CD4-positive, alpha-beta T cell treated with Interleukin-4 for 4 hours (primary cell): ENCODE data around the gene PIK3CB.
"Not testable (repeated sequence)": the region's sequence is repeated elsewhere in the genome, so short reads cannot be mapped to it uniquely, and the experiment has no call there.

Experiments
- DNase-seq: peaks from one replicate; pipeline ENCODE4 v3.0.0-alpha.2; 2020

Gene PIK3CB

DNA sequence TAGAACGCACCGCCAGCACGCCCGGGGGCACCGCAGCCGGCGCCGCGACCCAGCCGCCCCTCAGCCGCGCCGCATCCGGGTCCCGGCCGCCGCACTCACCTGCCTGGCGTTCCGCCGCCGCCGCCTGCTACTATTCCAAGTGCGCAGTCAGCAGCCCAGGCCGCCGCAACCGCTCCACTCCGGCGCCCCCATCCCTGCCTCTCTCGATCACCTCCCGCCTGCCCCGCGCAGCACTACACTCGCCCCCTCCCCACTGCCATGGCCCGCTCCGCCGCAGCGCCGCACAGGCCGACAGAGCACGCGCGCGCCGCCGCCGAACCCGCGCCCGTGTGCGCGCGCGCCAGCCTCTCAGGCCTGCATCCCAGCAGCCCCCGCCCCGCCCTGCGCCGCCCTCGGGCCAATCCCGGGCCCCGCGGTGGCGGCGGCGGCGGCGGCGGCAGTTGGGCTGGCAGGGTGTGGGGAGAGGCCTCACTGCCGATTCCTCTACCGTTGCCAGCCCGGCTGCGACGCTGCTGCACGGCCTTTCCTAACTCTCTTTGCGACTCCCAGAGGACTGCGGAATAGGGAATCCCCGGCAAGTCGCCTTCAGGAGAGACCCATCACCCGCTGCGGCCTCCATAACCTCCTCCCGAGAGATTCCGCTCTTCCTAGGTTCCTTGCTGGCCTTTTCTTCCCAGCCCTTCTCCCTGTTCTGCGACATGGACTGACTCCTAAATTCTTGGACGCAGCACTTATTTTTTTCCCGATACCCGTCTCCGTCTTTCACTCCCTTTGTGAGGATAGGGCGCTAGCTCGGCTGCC lies at the start of gene PIK3CB:
Gene PIK3CB, minus strand, starts transcription at position 333 of the 801 bp plus-strand sequence. CDS start 75,585 bp downstream, outside the sequence.
- peak; percentile 85 for DNase-seq

DNA sequence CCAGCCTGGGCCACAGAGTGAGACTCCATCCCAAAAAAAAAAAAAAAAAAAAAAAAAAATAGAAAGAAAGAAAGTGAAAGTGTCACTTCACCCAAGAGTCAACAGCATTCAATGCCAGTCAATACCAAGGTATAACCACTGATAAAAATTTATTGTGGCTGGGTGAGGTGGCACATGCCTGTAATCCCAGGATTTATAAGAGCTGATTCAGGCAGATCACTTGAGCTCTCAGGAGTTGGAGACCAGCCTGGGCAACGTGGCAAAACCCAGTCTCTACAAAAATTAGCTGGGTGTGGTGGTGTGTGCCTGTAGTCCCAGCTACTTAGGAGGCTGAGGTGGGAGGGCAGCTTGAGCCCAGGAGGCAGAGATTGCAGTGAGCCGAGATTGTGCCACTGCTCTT lies 46.5 kb upstream of the PIK3CB start:
- no peak for DNase-seq

DNA sequence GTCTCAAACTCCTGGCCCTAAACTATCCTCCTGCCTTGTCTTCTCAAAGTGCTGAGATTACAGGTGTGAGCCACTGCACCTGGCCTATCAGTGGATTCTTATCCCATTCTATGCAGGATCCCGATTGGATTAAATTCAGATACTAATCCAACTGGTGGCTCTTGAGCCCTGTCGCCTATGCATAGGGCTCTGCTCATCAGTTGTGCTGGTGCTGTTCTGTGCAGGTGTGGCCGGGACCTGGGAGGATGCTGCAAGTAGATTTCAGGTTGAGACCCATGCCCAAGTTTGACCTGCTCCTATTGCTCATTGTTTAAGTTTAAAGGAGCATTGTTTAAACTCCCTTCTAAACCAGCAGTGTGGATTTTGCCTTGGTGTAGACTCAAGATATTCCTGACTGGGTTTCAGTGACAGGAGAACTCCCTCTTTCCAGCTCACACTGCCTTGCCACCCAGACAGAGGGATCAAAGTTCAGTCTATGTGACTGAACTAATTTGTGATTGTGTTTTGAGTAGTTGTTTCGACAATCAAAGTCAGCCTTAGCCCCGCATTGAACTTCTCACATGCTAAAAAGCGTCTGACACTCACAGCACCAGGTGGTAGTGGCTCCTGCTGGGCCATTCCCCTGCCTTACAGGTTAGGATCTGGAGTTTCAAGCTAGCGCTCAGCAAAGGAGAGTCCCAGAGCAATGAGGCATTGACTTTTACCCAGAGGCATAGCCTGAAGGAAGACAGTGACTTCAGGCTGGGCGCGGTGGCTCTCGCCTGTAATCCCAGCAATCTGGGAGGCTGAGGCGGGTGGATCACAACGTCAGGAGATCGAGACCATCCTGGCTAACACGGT lies 45.0 kb upstream of the PIK3CB start:
- no peak for DNase-seq

GRCh38 chr3:138877226-138877625 lies 42.5 kb upstream of the PIK3CB start:
- no peak for DNase-seq

GRCh38 chr3:138875754-138876664 lies 41.3 kb upstream of the PIK3CB start:
- no peak for DNase-seq

DNA sequence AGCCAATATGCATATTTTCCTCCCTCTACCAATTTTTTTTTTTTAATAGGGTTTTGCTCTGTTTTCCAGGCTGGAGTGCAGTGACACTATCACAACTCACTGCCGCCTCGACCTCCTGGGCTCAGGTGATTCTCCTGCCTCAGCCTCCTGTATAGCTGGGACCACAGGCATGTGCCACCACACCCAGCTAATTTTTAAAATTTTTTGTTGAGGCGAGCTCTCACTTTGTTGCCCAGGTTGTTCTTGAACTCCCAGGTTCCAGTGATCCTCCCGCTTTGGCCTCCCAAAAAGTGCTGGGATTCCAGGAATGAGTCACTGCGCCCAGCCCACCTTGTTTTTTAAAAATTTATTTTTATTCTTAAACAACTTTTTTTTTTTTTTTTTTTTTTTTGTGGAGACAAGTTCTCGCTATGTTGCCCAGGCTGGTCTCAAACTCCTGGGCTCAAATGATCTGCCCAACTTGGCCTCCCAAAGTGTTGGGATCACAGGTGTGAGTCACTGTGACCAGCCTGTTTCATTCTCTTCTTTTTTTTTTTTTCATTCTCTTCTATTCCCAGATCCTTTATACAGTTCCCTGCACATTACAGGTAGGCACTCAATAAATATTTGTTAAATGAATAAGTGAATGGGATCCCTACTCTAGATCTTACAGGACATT lies 40.5 kb upstream of the PIK3CB start:
- DNase-seq, result no peak

GRCh38 chr3:138873471-138874278 lies 38.9 kb upstream of the PIK3CB start:
- DNase-seq, result no peak

- DNase-seq, result no peak
Observed at GRCh38 chr3:138872632-138873031, 37.9 kb upstream of the PIK3CB start.

- no peak for DNase-seq
Observed at GRCh38 chr3:138867996-138868395, 33.3 kb upstream of the PIK3CB start.

- DNase-seq, result no peak
Observed at GRCh38 chr3:138863776-138864113, 29.0 kb upstream of the PIK3CB start.

- peak; percentile 2 for DNase-seq
Observed at GRCh38 chr3:138862924-138863775, 28.4 kb upstream of the PIK3CB start.

DNA sequence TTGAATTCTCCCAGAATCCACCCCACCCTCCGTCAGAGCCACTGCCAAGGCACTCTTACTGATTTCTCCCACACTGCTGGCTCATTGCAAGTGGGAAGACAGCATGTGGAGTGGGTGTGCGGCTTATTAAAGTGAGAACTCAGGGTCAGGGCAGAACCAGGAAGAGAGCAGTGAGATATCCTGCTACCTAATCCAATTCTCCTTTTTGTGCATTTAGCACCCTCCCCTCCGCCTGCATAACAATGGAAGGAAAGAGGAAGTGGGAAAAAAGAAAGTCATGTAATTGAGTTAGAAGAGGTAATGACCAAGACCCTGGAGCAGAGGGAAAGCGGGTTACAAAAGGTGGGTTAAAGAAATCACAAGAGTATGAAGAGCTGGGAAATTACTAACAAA lies 27.8 kb upstream of the PIK3CB start:
- peak; percentile 7 for DNase-seq

DNA sequence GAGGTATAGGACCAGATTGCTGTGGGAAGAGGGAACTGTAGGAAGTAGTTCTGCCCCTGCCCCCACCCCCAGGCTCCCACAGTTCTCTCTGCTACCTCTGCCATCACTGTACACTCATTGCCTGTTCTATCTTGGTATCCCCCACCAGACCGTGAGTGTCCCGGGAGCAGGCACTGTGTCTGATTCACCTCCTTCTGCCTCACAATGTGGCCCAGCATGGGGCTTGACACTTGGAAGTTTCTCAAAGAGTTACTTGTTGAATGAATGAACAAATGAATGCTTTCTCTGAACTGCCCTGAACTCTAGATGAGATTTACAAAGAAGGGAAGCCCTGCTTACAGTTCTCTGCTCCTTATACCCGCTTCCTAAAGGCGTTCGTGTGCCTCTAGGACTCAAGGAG lies 27.1 kb upstream of the PIK3CB start:
- no peak for DNase-seq

GRCh38 chr3:138856799-138857198 lies 22.1 kb upstream of the PIK3CB start:
- DNase-seq, result no peak

DNA sequence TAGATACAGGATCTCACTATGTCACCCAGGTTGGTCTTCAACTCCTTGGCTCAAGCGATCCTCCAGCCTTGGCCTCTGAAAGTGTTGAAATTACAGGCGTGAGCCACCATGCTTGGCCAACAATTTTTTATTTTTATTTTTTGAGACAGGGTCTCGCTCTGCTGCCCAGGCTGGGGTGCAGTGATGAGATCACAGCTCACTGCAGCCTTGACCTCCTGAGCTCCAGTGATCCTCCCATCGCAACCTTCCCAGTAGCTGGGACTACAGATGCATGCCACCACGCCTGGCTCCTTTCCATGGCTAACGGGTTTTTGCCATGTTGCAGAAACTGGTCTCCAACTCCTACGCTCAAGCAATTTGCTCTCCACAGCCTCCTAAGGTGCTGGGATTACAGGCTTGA lies 20.2 kb upstream of the PIK3CB start:
- DNase-seq, result no peak

- DNase-seq, result no peak
Observed at GRCh38 chr3:138854204-138854603, 19.5 kb upstream of the PIK3CB start.

- no peak for DNase-seq
Observed at GRCh38 chr3:138850151-138850550, 15.4 kb upstream of the PIK3CB start.

DNA sequence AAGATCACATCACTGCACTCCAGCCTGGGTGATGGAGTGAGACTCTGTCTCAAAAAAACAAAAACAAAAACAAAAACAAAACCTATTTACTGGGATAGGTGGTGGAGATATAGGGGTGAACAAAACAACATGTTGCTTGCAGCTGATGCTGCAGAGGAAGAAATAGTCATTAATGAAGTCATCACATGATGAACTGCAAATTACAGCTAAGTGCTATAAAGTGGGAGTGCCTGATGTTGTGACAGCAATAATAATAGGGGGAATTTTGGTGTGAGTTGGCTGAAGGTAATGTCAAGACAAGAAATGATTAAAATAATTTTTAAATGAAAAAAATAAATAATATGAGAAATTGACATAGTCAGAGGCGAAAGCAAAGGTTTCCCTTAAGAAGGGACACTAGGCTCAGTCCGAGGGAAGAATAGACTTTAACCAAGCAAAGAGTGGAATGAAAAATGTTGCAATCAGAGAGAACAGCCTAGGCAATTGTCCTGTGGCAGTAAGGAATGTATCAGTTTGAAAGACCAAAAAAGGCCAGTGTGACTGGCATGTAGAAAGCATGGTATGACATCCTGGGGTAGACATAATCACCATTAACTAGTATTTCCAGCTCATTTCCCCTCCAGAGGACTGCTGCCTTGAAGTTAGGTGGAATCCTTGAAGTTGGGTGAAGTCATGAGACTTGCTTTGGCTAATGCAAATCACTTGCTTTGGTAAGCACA lies 14.7 kb upstream of the PIK3CB start:
- DNase-seq, result no peak

- DNase-seq, result no peak
Observed at GRCh38 chr3:138848696-138849095, 14.0 kb upstream of the PIK3CB start.

GRCh38 chr3:138846824-138847223 lies 12.1 kb upstream of the PIK3CB start:
- not testable (repeated sequence) for DNase-seq
